HG03565 (cell line): ENCODE results near the gene IPO5.
"Not testable (repeated sequence)": the region's sequence is repeated elsewhere in the genome, so short reads cannot be mapped to it uniquely, and the experiment has no call there.

ENCODE experiments used
- ATAC-seq: cut with Tn5 transposase; IDR thresholded peaks from one replicate; pipeline ENCODE4 v1.9.1; 2021; ENCODE audit warnings: mild to moderate bottlenecking, moderate library complexity; ENCODE audit not compliant: unreplicated experiment

The IPO5 gene

GRCh38 chr13:97948041-97948440 lies 5.4 kb upstream of the IPO5 start:
- no peak for ATAC-seq

DNA sequence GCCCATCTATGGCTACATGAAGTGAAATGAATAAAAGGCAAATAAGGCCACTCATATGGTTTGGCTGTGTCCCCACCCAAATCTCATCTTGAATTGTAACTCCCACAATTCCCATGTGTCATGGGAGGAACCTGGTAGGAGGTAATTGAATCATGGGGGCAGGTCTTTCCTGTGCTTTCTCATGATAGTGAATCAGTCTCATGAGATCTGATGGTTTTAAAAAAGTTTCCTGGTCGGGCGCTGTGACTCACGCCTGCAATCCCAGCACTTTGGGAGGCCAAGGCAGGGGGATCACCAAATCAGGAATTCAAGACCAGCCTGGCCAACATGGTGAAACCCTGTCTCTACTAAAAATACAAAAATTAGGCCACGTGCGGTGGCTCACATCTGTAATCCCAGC lies 4.2 kb upstream of the IPO5 start:
- ATAC-seq = not testable (repeated sequence)

GRCh38 chr13:97951376-97951775 lies 2.1 kb upstream of the IPO5 start:
- no peak for ATAC-seq

DNA sequence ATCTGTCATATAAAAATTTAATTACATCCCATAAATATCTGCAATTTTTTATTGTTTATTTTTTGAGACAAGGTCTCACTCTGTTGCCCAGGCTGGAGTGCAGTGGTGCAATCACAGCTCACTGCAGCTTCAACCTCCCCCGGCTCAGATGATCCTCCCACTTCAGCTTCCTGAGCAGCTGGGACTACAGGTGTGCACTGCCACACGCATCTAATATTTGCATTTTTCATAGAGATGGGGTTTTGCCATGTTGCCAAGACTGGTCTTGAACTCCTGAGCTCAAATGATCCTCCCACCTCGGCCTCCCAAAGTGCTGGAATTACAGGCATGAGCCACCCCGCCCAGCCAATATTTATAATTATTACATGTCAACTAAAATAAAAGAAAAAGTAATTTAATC lies 644 bp upstream of the IPO5 start:
- ATAC-seq = not testable (repeated sequence)

- ATAC-seq = no peak
Measured at GRCh38 chr13:97961340-97961739, 7.9 kb downstream of the IPO5 start.

GRCh38 chr13:97962887-97963286 lies 9.4 kb downstream of the IPO5 start:
- no peak for ATAC-seq

DNA sequence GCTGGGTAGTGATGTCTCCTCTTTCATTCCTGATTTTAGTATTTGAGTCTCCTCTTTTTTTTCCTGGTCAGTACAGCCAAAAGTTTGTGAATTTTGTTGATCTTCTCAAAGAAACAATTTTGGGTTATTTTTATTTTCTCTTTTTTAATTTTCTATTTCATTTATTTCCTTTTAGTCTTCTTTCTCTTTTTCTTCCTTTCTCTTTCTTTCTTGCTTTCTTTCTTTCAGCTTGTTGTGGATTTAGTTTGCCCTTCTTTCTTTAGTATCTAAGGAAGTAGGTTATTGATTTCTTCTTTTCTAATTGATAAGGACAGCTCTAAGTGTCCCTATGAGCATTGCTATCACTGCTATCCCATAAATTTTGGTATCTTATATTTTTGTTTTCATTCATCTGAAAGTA lies 13.8 kb downstream of the IPO5 start:
- no peak for ATAC-seq

DNA sequence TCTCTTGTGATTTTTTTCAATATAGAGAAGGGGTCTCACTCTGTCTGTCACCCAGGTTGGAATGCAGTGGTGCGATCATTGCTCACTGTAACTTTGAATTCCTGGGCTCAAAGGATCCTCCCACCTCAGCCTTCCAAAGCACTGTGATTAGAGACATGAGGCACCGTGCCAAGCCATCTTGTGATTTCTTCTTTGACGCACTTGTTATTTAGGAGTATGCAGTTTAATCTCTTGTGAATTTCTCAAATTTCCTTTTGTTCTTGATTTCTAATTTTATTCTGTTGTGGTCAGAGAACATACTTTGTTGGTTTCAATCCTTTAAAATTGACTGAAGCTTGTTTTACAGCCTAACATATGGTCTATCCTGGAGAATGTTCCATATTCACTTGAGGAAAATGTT lies 14.5 kb downstream of the IPO5 start:
- no peak for ATAC-seq

- ATAC-seq = no peak
Measured at GRCh38 chr13:97971519-97971918, 18.0 kb downstream of the IPO5 start.

- no peak for ATAC-seq
Measured at GRCh38 chr13:97974773-97975172, 21.3 kb downstream of the IPO5 start.

GRCh38 chr13:97975280-97975847 lies 21.9 kb downstream of the IPO5 start:
- ATAC-seq = no peak

GRCh38 chr13:97975848-97976609 lies 22.6 kb downstream of the IPO5 start:
- ATAC-seq = peak; percentile 82

DNA sequence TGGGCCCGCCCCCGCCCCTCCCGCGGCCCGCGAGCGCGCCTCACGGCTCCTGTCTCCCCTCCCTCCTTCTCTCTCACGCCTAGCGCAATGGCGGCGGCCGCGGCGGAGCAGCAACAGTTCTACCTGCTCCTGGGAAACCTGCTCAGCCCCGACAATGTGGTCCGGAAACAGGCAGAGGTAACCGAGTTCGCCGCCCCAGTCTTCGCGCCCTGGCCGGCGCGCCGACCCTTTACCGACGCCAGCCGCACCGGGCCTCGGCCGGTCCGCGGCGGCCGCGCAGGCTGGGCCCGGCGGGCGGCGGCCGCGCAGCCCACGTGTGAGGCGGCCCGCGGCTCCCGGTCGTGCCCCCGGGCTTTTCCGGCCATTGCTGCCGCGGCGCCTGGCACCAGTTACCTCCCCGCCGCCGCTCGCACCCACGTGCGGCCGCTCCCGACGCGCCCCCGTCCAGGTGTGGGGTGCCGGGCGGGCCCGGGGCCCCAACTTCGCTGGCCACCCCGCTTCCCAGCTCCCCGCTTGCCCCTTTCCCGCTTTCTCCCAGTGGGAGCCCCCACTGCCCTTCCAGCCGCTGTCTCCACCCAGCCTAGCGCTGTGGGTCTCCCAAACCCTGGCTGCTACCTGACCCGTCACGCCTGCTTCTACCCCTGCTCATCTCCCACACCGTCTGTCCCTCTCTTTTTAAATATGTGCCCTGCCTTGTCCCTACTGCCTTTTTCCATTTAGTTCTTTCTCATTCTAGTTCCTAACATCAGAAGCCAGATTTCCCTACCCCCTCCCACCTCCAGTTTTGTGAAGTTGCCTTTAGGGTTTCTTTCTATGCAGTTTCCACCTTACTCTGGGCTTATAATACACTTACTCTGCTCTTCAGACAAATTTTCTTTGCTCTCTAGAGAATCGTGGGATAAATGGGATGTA lies 23.4 kb downstream of the IPO5 start:
- ATAC-seq = peak; percentile 8

- ATAC-seq = no peak
Measured at GRCh38 chr13:97977982-97978381, 24.5 kb downstream of the IPO5 start.

- ATAC-seq = no peak
Measured at GRCh38 chr13:97978651-97979050, 25.2 kb downstream of the IPO5 start.

DNA sequence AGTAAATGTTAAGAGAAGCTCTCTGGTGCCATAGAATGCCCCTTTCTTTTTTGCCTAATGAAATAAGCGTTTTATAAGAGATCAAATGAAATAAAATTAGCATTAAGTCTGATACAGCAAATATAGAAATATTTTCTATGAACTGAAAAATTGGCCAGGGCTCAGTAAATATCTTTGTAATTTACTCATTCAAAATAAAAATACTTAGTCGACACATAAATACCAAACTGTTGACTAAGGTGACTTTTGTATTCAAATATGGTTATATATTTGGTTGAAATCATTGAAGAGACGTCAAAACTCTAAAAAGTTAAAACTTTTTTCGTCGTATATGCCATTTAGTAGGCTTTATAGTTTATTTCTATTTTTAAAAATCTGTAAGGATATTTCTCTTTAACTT lies 25.6 kb downstream of the IPO5 start:
- ATAC-seq = no peak

GRCh38 chr13:97979556-97979955 lies 26.1 kb downstream of the IPO5 start:
- ATAC-seq = no peak

DNA sequence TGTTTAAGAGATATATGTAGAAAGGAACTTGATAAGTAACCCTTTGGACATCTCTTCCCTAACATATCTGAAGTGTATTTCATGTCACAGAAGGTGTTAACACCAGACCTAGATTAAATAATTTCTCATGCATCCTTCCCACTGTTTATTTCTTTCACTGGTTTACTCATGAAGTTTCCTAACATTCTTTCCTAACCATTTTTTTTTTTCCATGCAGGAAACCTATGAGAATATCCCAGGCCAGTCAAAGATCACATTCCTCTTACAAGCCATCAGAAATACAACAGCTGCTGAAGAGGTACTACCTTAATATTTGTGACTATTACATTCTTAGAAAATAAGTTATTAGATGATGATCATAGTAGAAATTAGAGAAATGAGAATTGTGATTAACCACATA lies 28.8 kb downstream of the IPO5 start:
- no peak for ATAC-seq

GRCh38 chr13:97986835-97987234 lies 33.4 kb downstream of the IPO5 start:
- ATAC-seq = peak; percentile 83

DNA sequence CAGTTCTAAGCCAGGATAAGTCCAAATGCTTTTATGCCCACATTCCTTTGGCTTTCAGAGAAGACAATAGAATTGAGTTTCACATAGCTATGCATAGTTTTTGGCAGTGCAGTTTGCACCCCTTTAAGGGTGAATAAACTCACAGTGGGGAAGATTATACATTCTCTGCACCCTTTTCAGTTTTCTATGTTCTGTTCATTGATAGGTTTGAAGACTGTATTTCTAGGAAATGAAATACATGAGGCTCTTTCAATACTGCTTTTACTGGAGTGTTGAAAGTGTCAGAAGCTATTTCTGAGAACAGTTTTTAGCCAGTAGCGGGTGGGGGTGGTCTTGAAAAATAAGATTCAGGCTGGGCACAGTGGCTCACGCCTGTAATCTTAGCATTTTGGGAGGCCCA lies 46.2 kb downstream of the IPO5 start:
- no peak for ATAC-seq

- ATAC-seq = no peak
Measured at GRCh38 chr13:98004107-98004506, 50.6 kb downstream of the IPO5 start.

DNA sequence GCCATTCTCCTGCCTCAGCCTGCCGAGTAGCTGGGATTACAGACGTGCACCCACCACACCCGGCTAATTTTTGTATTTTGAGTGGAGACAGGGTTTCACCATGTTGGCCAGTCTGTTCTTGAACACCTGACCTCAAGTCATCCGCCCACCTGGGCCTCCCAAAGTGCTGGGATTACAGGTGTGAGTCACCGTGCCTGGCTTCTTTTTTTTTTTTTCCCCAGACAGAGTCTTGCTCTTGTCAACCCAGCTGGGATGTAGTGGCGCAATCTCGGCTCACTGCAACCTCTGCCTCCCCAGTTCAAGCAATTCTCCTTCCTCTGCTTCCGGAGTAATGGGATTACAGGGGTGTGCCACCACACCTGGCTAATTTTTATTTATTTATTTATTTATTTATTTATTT lies 51.5 kb downstream of the IPO5 start:
- ATAC-seq = not testable (repeated sequence)
